ENCODE results near the gene ABR. TPM values are rescaled to one million over a fixed set of nuclear protein-coding genes. Genes with fewer than 3 reads are reported as not detected.

The ABR gene
- polyA plus RNA-seq, 3 donors = 19.8 to 160 (median 26.0) TPM

DNA sequence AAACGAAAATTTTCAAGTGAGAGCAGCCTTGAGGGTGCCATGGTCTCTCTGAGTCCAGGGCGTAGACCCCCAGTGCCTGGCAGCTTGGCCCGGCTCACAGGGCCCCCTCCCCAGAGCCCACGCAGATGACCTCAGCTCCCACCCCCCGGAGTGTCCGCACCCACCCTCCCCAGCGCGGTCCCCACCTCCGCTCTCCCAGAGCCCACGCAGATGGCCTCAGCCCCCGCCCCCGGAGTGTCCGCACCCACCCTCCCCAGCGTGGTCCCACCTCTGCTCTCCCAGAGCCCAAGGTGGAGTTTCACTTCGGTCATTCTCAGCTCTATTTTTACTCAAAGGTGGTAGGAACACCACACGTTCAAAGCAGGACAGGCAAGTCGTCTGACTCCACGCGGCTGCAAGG lies 13.9 kb downstream of the ABR start:
- Histone ChIP-seq H3K36me3 (replicated peaks in 1 of 2; ENCODE audit: control insufficient read depth in 1 of 2, insufficient read depth in 2 of 2, low read length in 2 of 2) (peaks cover under 1 to 4% of the 10 kb centered on the region in 2 donors), H2AFZ (ENCODE audit: insufficient read depth, low read depth, low read length, poor library complexity, severe bottlenecking) (no peak overlapping the region), H3K27me3 (ENCODE audit: control insufficient read depth in 2 of 2, insufficient read depth in 2 of 2, low read length in 2 of 2) (no peaks in the 10 kb centered on the region), H3K4me3 (replicated peaks in 1 of 3; ENCODE audit: low read depth in 2 of 3, low read length in 3 of 3) (no peak overlapping the region), H3K9ac (ENCODE audit: insufficient read depth, low read length, poor library complexity, severe bottlenecking) (no peak overlapping the region), H3K4me1 (ENCODE audit: control insufficient read depth in 1 of 2, insufficient read depth in 2 of 2, low read length in 2 of 2) (no peaks in the 10 kb centered on the region), H3K27ac (ENCODE audit: low read depth in 1 of 2, low read length in 2 of 2) (no peak overlapping the region), H3K4me2 (replicated peaks; ENCODE audit: extremely low read depth, low read length, poor library complexity, severe bottlenecking) (no peak overlapping the region), H4K20me1 (ENCODE audit: insufficient read depth, low read length) (peaks cover 95% of the 10 kb centered on the region), H3K79me2 (ENCODE audit: insufficient read depth, low read length) (peaks cover 86% of the 10 kb centered on the region), H3K9me3 (replicated peaks in 1 of 2; ENCODE audit: control insufficient read depth in 1 of 2, insufficient read depth in 1 of 2, low read length in 2 of 2) (no peaks in the 10 kb centered on the region)
- intact Hi-C loops (cut with micrococcal nuclease) = no loop called here
- H3K4me3 Mint-ChIP-seq = no peak overlapping the region
- H3K4me1 Mint-ChIP-seq = peaks cover 13% of the 10 kb centered on the region
- WGBS (ENCODE audit: insufficient coverage) = 89% methylated on average over 10 of the region's 19 CpGs
- H3K9me3 Mint-ChIP-seq = peaks cover 0 to 4% (median 0%) of the 10 kb centered on the region in 7 donors
- H3K27ac Mint-ChIP-seq = no peak overlapping the region
- TF ChIP-seq, protein P1, sequence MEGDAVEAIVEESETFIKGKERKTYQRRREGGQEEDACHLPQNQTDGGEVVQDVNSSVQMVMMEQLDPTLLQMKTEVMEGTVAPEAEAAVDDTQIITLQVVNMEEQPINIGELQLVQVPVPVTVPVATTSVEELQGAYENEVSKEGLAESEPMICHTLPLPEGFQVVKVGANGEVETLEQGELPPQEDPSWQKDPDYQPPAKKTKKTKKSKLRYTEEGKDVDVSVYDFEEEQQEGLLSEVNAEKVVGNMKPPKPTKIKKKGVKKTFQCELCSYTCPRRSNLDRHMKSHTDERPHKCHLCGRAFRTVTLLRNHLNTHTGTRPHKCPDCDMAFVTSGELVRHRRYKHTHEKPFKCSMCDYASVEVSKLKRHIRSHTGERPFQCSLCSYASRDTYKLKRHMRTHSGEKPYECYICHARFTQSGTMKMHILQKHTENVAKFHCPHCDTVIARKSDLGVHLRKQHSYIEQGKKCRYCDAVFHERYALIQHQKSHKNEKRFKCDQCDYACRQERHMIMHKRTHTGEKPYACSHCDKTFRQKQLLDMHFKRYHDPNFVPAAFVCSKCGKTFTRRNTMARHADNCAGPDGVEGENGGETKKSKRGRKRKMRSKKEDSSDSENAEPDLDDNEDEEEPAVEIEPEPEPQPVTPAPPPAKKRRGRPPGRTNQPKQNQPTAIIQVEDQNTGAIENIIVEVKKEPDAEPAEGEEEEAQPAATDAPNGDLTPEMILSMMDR (IDR thresholded peaks at IDR 0.05) = no peak
- H3K36me3 Mint-ChIP-seq = peaks cover 3 to 22% of the 10 kb centered on the region in 2 donors
- no peaks in the 10 kb centered on the region for H3K27me3 Mint-ChIP-seq (ENCODE audit: low read depth in 3 of 3)
- DNase-seq = no peak

DNA sequence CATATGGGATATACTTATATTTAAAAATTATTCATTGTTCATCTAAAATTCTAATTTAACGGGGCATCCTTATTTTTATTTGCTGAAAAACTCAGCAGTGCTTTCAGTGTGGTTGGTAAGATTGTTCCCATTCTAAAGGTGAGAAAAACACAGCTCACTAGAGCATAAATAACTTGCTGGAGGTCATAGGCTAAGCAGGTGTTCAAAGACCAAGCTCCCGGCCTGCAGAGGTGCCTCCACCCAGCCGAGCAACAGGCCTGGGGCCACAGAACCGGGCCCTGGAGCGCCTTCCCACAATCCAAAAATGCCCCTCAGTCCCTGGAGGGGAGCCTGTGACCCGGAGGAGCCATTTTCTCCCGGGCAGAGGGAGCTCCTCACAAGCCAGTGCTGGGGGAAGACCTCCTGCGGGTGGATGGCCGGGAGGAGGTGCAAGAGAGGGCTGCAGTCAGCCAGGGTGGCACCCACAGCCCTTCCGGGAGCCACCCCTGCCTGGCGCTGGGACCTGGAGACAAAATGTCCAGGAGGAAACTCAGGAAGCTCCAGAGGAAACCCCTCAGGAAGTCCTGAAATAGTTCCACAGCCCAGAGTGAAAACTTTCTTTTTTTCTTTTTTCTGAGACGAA lies 14.7 kb downstream of the ABR start:
- Mint-ChIP-seq H3K36me3 (peaks cover 2 to 26% of the 10 kb centered on the region in 2 donors), H3K27me3 (ENCODE audit: low read depth in 3 of 3) (no peaks in the 10 kb centered on the region), H3K27ac (peak overlapping the region in 1 of 7 donors; percentile 25), H3K4me3 (no peak overlapping the region), H3K9me3 (peaks cover 0 to 6% (median 0%) of the 10 kb centered on the region in 7 donors), H3K4me1 (peaks cover 18% of the 10 kb centered on the region)
- Histone ChIP-seq H3K9ac (ENCODE audit: insufficient read depth, low read length, poor library complexity, severe bottlenecking) (no peak overlapping the region), H3K27ac (ENCODE audit: low read depth in 1 of 2, low read length in 2 of 2) (no peak overlapping the region), H3K4me1 (ENCODE audit: control insufficient read depth in 1 of 2, insufficient read depth in 2 of 2, low read length in 2 of 2) (no peaks in the 10 kb centered on the region), H2AFZ (ENCODE audit: insufficient read depth, low read depth, low read length, poor library complexity, severe bottlenecking) (no peak overlapping the region), H3K27me3 (ENCODE audit: control insufficient read depth in 2 of 2, insufficient read depth in 2 of 2, low read length in 2 of 2) (no peaks in the 10 kb centered on the region), H4K20me1 (ENCODE audit: insufficient read depth, low read length) (peaks cover 95% of the 10 kb centered on the region), H3K36me3 (replicated peaks in 1 of 2; ENCODE audit: control insufficient read depth in 1 of 2, insufficient read depth in 2 of 2, low read length in 2 of 2) (peaks cover 6 to 7% of the 10 kb centered on the region in 2 donors), H3K79me2 (ENCODE audit: insufficient read depth, low read length) (peaks cover 86% of the 10 kb centered on the region), H3K4me2 (replicated peaks; ENCODE audit: extremely low read depth, low read length, poor library complexity, severe bottlenecking) (no peak overlapping the region), H3K9me3 (replicated peaks in 1 of 2; ENCODE audit: control insufficient read depth in 1 of 2, insufficient read depth in 1 of 2, low read length in 2 of 2) (no peaks in the 10 kb centered on the region), H3K4me3 (replicated peaks in 1 of 3; ENCODE audit: low read depth in 2 of 3, low read length in 3 of 3) (no peak overlapping the region)
- intact Hi-C loops (cut with micrococcal nuclease) = no loop called here
- no peak for DNase-seq
- TF ChIP-seq, protein P1 (IDR thresholded peaks at IDR 0.05) = no peak
- WGBS (ENCODE audit: insufficient coverage) = 2% methylated on average over 6 of the region's 12 CpGs
